ENCODE results near the gene KLF11.
"Not testable (repeated sequence)": the region's sequence is repeated elsewhere in the genome, so short reads cannot be mapped to it uniquely, and the experiment has no call there.

KLF11 gene

DNA sequence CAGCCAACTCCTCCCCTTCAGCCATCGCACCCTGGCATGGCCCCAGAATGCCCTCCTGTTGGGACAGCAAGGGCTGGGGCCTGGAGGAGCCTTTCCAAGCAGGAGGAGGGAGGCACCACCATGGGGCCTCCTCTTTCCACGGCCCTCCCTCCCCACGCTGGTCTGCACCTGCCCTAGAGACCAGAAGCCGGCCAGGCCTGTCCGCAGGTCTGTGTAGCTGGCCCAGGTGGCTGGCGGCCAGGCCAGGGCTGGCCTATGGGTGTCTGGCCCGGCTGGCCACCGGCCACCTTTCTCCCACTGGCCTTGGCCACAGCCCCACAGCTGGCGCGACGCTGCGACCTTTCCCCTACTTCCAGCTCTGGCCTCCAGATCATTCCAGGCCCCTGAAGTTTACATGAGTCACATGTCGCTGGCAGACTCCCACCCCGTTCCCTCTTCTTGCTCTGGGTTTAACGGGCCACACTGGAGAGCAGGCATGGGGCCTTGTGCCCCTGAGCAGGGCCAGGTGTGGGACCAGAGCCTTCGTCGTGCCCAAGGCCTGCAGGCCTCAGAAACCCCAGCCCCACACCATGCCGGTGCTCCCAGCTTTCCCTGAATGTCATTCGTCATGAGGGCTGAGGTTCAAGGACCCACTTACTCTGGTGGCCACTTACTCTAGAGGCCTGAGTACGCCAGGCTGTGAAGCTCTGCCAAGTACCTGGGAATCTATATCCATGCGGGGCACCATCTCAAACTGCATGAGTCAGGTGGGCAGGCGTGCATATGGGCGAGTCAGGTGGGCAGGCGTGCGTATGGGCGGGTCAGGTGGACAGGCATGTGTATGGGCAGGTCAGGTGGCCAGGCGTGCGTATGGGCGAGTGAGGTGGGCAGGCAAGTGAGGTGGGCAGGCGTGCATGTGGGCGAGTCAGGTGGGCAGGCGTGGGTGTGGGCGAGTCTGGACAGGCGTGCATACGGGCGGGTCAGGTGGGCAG, 33.3 kb upstream of the KLF11 start:
- DNase-seq: no peak

DNA sequence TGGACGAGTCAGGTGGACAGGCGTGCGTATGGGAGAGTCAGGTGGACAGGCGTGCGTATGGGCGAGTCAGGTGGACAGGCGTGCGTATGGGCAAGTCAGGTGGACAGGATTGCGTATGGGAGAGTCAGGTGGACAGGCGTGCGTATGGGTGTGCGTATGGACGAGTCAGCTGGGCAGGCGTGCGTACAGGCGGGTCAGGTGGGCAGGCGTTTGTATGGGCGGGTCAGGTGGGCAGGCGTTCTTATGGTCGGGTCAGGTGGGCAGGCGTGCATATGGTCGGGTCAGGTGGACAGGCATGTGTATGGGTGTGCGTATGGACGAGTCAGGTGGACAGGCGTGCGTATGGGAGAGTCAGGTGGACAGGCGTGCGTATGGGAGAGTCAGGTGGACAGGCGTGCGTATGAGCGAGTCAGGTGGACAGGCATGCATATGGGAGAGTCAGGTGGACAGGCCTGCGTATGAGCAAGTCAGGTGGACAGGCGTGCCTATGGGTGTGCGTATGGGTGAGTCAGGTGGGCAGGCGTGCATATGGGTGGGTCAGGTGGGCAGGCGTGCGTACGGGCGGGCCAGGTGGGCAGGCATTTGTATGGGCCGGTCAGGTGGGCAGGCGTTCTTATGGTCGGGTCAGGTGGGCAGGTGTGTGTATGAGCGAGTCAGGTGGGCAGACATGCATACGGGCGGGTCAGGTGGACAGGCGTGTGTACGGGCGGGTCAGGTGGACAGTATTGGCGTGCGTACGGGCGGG, 32.3 kb upstream of the KLF11 start:
- not testable (repeated sequence) for DNase-seq

DNA sequence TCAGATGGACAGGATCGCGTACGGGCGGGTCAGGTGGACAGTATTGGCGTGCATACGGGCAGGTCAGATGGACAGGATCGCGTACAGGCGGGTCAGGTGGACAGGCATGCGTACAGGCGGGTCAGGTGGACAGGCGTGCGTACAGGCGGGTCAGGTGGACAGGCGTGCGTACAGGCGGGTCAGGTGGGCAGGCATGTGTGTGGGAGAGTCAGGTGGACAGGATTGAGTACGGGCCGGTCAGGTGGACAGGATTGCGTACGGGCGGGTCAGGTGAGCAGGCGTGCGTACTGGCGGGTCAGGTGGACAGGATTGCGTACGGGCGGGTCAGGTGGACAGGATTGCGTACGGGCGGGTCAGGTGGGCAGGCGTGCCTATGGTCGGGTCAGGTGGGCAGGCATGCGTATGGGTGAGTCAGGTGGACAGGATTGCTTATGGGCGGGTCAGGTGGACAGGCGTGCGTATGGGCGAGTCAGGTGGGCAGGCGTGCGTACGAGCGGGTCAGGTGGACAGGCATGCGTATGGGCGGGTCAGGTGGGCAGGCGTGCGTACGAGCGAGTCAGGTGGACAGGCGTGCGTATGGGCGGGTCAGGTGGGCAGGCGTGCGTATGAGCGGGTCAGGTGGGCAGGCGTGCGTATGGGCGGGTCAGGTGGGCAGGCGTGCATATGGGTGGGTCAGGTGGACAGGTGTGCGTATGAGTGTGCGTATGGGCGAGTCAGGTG, 31.6 kb upstream of the KLF11 start:
- DNase-seq: not testable (repeated sequence)

DNA sequence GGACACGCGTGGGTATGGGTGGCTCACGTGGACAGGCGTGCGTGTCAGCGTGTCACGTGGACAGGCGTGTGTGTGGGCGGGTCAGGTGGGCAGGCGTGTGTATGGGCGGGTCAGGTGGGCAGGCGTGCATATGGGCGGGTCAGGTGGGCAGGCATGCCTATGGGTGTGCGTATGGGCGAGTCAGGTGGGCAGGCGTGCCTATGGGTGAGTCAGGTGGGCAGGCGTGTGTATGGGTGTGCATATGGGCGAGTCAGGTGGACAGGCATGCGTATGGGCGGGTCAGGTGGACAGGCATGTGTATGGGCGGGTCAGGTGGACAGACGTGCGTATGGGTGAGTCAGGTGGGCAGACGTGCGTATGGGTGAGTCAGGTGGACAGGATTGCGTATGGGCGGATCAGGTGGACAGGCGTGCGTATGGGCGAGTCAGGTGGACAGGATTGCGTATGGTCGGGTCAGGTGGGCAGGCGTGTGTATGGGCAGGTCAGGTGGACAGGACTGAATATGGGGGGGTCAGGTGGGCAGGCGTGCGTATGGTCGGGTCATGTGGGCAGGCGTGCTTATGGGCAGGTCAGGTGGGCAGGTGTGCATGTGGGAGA, 30.9 kb upstream of the KLF11 start:
- not testable (repeated sequence) for DNase-seq

DNA sequence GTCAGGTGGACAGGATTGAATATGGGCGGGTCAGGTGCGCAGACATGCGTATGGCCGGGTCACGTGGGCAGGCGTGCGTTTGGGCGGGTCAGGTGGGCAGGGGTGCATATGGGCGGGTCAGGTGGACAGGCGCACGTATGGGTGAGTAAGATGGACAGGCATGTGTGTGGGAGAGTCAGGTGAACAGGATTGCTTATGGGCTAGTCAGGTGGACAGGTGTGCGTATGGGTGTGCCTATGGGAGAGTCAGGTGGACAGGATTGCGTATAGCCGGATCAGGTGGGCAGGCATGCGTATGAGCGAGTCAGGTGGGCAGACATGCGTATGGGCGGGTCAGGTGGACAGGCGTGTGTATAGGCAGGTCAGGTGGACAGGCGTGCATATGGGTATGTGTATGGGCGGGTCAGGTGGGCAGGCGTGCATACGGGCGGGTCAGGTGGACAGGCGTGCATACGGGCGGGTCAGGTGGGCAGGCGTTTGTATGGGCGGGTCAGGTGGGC, 30.3 kb upstream of the KLF11 start:
- no peak for DNase-seq

DNA sequence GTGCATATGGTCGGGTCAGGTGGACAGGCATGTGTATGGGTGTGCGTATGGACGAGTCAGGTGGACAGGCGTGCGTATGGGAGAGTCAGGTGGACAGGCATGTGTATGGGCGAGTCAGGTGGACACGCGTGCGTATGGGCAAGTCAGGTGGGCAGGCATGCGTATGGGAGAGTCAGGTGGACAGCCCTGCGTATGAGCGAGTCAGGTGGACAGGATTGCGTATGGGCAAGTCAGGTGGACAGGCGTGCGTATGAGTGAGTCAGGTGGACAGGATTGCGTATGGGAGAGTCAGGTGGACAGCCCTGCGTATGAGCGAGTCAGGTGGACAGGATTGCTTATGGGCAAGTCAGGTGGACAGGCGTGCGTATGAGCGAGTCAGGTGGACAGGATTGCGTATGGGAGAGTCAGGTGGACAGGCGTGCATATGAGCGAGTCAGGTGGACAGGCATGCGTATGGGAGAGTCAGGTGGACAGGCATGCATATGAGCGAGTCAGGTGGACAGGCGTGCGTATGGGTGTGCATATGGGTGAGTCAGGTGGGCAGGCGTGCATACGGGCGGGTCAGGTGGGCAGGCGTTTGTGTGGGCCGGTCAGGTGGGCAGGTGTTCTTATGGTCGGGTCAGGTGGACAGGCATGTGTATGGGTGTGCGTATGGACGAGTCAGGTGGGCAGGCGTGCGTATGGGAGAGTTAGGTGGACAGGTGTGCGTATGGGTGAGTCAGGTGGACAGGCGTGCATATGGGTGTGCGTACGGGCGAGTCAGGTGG, 29.5 kb upstream of the KLF11 start:
- not testable (repeated sequence) for DNase-seq

DNA sequence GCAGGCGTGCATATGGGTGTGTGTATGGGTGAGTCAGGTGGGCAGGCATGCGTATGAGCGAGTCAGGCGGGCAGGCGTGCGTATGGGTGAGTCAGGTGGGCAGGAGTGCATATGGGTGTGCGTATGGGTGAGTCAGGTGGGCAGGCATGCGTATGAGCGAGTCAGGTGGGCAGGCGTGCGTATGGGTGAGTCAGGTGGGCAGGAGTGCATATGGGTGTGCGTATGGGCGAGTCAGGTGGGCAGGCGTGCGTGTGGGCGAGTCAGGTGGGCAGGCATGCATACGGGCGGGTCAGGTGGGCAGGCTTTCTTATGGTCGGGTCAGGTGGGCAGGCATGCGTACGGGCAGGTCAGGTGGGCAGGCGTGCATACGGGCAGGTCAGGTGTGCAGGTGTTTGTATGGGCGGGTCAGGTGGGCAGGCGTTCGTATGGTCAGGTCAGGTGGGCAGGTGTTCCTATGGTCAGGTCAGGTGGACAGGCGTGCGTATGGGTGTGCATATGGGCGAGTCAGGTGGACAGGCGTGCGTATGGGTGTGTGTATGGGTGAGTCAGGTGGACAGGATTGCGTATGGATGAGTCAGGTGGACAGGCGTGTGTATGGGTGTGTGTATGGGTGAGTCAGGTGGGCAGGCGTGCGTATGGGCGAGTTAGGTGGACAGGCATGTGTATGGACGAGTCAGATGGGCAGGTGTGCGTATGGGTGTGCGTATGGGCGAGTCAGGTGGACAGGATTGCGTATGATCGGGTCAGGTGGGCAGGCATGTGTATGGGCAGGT, 28.7 kb upstream of the KLF11 start:
- no peak for DNase-seq

DNA sequence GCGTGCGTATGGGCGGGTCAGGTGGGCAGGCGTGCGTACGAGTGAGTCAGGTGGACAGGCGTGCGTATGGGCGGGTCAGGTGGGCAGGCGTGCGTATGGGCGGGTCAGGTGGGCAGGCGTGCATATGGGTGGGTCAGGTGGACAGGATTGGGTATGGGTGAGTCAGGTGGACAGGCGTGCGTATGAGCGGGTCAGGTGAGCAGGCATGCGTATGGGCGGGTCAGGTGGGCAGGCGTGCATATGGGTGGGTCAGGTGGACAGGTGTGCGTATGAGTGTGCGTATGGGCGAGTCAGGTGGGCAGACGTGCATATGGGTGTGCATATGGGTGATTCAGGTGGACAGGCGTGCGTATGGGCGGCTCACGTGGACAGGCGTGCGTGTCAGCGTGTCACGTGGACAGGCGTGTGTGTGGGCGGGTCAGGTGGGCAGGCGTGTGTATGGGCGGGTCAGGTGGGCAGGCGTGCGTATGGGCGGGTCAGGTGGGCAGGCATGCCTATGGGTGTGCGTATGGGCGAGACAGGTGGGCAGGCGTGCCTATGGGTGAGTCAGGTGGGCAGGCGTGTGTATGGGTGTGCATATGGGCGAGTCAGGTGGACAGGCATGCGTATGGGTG, 27.9 kb upstream of the KLF11 start:
- DNase-seq: not testable (repeated sequence)

DNA sequence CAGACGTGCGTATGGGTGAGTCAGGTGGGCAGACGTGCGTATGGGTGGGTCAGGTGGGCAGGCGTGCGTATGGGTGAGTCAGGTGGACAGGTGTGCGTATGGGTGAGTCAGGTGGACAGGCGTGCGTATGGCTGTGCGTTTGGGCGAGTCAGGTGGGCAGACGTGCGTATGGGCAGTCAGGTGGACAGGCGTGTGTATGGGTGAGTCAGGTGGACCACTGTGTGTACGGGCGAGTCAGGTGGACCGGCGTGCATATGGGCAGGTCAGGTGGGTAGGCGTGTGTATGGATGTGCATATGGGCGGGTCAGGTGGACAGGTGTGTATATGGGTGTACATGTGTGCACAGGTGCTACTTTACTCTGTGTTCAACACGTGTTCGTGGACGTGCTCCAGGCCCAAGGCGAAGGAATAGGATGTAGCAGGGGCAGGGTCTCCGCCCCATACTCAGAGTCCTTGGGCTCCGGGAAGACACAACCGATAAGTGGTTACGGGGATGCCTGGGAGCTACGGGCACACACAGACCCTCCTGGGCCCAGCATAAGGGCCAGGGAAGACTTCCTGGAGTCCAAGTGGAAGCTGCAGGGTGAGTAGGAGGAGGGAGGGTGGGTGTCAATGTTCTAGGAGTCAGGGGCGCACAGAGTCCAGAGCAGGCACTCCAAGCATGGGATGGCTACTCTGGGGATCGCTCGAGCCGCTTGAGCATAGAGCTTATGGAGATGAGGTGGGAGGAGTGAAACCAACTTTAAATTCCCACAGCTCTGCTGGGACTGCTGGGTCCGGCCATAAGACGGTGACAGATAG, 27.1 kb upstream of the KLF11 start:
- DNase-seq: no peak

DNA sequence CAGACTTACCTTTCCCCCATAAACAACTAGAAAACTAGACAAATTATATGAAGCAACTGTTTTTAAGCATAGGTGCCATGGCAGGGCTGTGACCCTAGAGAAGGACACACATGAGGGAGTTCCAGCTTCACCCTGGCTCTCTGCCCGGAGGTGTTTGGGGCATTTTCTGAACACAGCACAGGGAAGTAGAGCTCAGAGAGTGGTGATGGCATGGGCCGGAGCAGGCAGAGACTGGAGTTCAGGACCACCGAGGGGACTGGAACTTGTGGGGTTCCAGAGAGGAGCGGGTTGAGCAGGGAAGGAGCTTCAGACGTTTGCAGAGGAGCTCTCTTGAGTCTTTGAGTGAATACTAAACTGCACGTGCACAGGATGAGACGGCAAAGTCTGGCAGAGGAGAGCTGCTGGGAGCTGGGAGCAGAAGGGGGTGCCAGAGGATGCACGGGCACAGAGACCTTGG, 26.5 kb upstream of the KLF11 start:
- DNase-seq: no peak

DNA sequence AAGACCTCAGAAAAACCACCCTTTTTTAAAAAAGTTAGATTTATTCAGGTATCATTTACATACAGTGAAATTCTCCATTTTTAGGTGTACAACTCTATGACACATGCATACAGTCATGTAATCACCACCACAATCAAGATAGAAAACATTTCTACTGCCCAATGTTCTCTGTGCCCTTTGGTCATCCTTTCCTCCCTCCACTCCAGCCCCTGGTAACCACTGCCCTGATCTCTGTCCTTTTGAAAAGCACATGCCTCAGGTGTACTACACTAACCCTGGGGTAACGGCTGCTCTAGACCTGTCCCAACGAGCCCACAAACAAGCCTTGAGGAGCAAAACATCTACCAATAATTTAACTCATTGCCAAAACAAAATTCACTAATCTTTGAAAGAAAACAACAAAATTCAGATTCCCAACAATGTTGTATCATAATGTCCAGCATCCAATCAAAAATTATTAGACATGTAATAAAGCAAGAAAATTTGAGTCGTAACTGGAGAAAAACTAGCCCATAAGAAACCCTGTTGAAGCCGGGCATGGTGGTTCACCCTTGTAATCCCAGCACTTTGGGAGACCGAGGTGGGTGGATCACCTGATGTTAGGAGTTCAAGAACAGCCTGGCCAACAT, 25.9 kb upstream of the KLF11 start:
- DNase-seq: no peak

DNA sequence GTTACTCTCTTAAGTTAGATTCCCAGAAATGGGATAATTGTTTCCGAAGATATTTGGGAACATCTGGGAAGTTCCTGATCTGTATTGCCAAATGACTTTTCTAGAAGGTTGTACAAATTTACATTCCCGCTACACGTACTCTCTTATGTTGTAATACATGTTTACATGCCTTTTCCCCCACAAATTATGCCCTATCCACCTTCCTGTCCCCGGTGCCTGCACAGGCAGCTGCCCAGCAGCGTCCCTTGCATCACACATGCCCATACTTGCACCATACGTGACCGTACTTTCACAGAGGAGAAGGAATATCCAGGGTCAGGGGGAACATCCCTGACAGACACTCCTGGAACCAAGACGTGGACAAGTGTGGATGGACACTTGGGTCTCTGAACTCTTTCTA, 24.2 kb upstream of the KLF11 start:
- no peak for DNase-seq

DNA sequence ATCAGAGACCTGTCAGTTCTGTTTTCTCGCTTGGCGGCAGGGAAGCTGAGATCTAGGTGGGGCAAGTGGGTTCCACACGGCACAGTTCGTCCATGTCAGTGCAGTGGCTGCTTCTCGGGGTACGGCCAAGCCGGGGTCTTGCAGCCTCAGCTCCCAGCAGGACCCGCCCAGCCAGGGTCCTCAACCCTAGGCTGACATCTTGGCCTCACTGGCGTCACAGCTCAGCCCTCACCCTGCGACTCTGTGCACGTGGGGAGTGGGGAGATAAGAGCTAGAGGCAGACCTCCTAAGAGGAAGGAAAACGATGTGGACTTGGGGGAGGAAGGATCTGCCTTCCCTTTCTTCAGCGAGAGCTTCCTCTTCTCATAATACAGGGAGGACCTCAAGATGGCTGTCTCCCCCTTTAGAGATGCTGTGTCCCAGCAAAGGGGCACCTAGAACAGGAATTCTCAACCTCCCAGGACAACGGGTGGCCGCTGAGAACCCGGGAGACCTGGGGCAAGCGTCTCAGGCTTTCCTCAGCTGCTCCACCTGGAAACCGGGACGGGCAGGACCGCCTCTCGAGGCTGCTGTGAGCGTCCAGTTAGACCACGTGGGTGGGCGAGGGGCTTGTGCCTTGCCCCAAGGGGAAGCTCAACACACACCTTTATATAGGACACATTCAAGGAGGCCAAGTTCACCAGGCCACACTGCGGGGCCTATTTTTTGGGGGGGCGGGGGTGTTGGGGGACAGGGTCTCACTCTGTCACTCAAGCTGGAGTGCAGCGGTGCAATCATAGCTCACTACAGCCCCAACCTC, 23.5 kb upstream of the KLF11 start:
- no peak for DNase-seq

DNA sequence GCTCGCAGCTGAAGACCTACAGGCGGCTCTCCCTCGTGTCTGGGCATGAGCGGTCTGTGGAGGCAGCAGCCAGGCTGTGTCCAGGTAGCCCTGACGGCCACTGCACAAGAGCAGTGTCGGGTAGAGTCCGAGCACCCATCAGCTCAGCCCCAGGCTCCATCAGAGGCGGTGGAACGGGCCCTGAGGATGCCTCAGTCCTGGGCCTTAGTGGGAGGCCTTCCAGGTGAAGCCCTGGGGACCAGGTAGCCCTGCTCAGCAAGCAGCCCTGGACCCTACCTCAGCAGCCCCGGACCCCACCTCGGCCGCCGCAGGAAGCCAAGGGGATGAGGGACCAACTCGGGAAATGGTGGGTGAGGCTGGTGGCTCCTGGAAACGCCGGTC, 21.3 kb upstream of the KLF11 start:
- no peak for DNase-seq

DNA sequence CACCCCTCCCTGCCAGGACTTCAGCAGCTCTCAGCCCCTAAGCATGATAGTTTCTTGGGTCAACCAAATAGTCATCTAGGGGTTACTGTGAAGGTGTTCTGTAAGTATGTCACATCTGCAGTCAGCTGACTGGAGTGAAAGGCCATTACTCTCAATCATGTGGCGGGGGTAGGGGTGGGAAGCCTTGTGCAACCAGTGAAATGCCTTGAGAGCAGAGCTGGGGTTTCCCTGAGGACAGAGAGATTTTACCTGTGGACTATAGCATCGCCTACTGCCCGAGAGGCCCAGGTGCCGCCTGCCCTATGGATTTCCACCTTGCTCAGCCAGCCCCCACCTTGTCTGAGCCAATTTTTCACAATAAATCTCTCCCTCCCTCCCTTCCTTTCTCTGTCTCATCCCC, 20.9 kb upstream of the KLF11 start:
- no peak for DNase-seq

DNA sequence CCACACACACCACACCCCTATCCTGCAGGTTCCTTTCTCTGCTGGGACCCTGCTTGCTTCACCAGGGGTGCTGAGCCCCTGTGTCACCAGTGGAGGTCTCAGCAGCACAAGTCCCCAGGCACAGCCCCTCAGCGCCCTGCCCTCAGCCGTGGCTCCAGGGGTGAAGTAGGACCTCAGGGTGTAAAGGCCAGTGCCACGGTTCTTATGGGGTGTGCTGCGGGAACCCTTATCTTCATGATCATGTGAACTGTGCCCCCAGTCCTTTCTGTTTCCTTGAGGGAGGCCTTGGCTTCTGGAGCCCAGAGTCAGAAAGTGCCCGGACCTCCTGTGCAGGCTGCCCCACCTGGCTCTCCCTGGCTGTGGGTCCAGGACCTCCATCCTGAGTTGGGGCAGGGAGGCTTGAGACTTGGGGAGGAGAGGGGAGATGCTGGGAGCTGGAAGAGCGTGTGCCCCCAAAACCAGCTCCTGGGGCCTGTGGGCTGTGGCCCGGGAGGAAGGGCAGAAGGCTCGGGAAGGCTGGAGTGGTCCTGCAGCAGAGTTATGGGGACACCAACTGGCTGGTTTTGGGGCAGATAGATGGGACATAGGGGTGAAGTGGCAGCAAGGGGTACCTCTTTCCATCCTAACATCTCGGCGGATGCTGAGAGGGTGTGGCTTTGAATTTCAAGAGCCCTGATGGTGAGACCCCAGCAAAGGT, 20.2 kb upstream of the KLF11 start:
- no peak for DNase-seq

DNA sequence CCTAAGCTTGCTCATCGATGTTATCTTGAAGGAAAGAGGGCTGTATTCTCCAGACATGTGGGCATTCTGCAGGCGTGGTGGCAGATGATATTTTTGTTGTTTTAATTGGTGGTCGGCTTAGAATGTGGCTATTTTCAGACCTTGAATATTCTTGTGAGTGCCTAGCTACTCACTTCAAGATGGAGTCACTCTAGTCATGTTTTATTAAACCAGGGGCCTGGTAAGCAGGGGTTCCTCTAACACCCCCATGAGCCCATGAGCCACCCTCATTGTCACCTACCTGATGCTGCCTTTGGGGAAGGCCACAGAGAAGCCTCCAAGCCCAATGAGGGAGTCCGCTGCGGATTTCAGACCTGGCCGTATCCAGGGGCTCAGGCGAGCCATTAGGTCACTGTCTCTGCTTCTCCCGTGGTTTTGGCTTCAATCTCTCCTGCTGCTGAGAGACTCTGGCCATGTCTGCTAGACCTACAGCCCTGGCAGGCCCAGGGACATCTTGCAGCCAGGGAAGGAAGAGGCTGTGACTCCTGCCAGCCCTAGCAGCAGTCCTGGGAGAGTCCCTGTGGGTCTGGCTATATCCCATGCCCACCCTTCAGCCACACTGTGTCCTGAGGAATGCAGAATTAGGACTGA, 16.3 kb upstream of the KLF11 start:
- DNase-seq: no peak

Data from GOT3 (cell line).